ENCODE data around the gene ANO7.

ANO7 gene

DNA sequence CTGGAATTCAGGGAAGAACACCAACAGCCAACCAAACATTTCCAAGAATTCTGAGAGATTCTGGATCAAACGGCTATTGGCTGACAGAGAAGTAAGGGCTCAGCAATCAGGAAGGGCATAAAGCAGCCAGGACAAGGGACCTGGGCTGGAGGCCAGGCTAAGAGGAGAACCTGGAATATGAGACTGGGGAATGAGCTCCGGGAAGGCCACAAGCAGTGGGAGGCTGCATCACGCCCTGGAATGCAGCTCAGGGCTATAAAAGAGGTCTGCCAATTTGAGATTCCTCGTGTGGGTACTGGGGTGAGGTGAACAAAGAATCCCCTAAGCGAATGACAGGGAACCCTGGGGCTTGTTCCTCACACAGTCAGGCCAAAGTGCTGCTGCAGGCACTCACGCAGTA is 60.4 kb downstream of the ANO7 start:
- TF ChIP-seq, protein P1, sequence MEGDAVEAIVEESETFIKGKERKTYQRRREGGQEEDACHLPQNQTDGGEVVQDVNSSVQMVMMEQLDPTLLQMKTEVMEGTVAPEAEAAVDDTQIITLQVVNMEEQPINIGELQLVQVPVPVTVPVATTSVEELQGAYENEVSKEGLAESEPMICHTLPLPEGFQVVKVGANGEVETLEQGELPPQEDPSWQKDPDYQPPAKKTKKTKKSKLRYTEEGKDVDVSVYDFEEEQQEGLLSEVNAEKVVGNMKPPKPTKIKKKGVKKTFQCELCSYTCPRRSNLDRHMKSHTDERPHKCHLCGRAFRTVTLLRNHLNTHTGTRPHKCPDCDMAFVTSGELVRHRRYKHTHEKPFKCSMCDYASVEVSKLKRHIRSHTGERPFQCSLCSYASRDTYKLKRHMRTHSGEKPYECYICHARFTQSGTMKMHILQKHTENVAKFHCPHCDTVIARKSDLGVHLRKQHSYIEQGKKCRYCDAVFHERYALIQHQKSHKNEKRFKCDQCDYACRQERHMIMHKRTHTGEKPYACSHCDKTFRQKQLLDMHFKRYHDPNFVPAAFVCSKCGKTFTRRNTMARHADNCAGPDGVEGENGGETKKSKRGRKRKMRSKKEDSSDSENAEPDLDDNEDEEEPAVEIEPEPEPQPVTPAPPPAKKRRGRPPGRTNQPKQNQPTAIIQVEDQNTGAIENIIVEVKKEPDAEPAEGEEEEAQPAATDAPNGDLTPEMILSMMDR (IDR thresholded peaks at IDR 0.05; ENCODE audit: control insufficient read depth, insufficient read depth, low read depth, low read length, missing control alignments): no peak
- peak; percentile 8 for DNase-seq (ENCODE audit: low read depth)

GRCh38 chr2:241249654-241250053 is 61.2 kb downstream of the ANO7 start:
- no peak for DNase-seq (ENCODE audit: low read depth)
- TF ChIP-seq, protein P1 (IDR thresholded peaks at IDR 0.05; ENCODE audit: control insufficient read depth, insufficient read depth, low read depth, low read length, missing control alignments): no peak
- no peak overlapping the region for H3K4me3 ChIP-seq (ENCODE audit: control insufficient read depth, low read depth, low read length)

More for the DNA sequence above, 60.4 kb downstream of the ANO7 start:
- no peak overlapping the region for H3K4me3 ChIP-seq (ENCODE audit: control insufficient read depth, low read depth, low read length)

GRCh38 chr2:241252778-241253475 is 64.5 kb downstream of the ANO7 start:
- no peak for DNase-seq (ENCODE audit: low read depth)
- H3K4me3 ChIP-seq (ENCODE audit: control insufficient read depth, low read depth, low read length): no peak overlapping the region
- TF ChIP-seq, protein P1 (IDR thresholded peaks at IDR 0.05; ENCODE audit: control insufficient read depth, insufficient read depth, low read depth, low read length, missing control alignments): no peak

- DNase-seq (ENCODE audit: low read depth): no peak
- TF ChIP-seq, protein P1 (IDR thresholded peaks at IDR 0.05; ENCODE audit: control insufficient read depth, insufficient read depth, low read depth, low read length, missing control alignments): no peak
- H3K4me3 ChIP-seq (ENCODE audit: control insufficient read depth, low read depth, low read length): no peak overlapping the region
Measured at GRCh38 chr2:241254904-241255351, 66.5 kb downstream of the ANO7 start.

- no peak for DNase-seq (ENCODE audit: low read depth)
- H3K4me3 ChIP-seq (ENCODE audit: control insufficient read depth, low read depth, low read length): no peak overlapping the region
- TF ChIP-seq, protein P1 (IDR thresholded peaks at IDR 0.05; ENCODE audit: control insufficient read depth, insufficient read depth, low read depth, low read length, missing control alignments): no peak
Measured at GRCh38 chr2:241255542-241256167, 67.2 kb downstream of the ANO7 start.

GRCh38 chr2:241256168-241256545 is 67.7 kb downstream of the ANO7 start:
- DNase-seq (ENCODE audit: low read depth): no peak
- H3K4me3 ChIP-seq (ENCODE audit: control insufficient read depth, low read depth, low read length): no peak overlapping the region
- TF ChIP-seq, protein P1 (IDR thresholded peaks at IDR 0.05; ENCODE audit: control insufficient read depth, insufficient read depth, low read depth, low read length, missing control alignments): no peak
